Mammary epithelial cell (primary cell): ENCODE data around the gene KRT5.
"Not testable (repeated sequence)": the region's sequence is repeated elsewhere in the genome, so short reads cannot be mapped to it uniquely, and the experiment has no call there.

Experiments
- EZH2 ChIP-seq: IDR thresholded peaks from 2 replicates; pipeline ENCODE4 v1.6.1; 2012; ENCODE audit warnings: low read length, inconsistent platforms, borderline replicate concordance
- TF ChIP-seq, protein P1 (sequence below), 2 donors: IDR thresholded peaks in 1 of 2; conservative IDR thresholded peaks in 1 of 2; 2 replicates each; pipeline ENCODE4 v1.5.1; 2011 to 2012; ENCODE audit warnings: inconsistent platforms in 2 of 2, low read length in 2 of 2, mild to moderate bottlenecking in 2 of 2, control low read depth in 1 of 2, low read depth in 1 of 2; ENCODE audit not compliant: insufficient read depth in 1 of 2; ENCODE audit errors: extremely low read depth in 1 of 2

DNA sequence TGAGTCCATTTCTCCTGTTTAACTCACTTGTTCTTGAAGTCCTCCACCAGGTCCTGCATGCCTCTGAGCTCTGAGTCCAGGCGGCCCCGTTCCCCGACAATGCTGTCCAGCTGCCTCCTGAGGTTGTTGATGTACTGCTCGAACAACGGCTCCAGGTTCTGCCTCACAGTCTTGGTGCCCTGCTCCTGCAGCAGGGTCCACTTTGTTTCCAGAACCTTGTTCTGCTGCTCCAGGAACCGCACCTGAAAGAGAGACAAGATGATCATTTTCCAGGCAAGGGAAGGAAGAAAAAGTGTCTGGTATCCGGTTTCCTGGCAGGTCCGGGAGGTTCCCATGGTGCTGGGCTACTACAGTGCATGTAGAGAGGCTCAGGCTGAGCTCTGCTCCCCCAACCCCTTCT is 28.7 kb downstream of the KRT5 start:
- not testable (repeated sequence) for TF ChIP-seq EZH2
- TF ChIP-seq, protein P1, sequence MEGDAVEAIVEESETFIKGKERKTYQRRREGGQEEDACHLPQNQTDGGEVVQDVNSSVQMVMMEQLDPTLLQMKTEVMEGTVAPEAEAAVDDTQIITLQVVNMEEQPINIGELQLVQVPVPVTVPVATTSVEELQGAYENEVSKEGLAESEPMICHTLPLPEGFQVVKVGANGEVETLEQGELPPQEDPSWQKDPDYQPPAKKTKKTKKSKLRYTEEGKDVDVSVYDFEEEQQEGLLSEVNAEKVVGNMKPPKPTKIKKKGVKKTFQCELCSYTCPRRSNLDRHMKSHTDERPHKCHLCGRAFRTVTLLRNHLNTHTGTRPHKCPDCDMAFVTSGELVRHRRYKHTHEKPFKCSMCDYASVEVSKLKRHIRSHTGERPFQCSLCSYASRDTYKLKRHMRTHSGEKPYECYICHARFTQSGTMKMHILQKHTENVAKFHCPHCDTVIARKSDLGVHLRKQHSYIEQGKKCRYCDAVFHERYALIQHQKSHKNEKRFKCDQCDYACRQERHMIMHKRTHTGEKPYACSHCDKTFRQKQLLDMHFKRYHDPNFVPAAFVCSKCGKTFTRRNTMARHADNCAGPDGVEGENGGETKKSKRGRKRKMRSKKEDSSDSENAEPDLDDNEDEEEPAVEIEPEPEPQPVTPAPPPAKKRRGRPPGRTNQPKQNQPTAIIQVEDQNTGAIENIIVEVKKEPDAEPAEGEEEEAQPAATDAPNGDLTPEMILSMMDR (conservative IDR thresholded peaks at IDR 0.05 in 1 of 2, IDR thresholded peaks at IDR 0.05 in 1 of 2; ENCODE audit: extremely low read depth in 1 of 2, insufficient read depth in 1 of 2, low read depth in 1 of 2, low read length in 2 of 2), result not testable (repeated sequence)
